K562 (cell line): ENCODE measurements around the gene OSBPL1A. TPM values are rescaled to one million over a fixed set of nuclear protein-coding genes. Genes with fewer than 3 reads are reported as not detected.

Experiments
- ATAC-seq: fragments of 200-7000 bp; cut with Tn5 transposase; 3 replicates; pipeline ENCODE4 v1.9.1; 2020; ENCODE audit warnings: moderate library complexity
- BruUV-seq: library from RNA; stranded (reverse); fragments of 400-500 nt; replicated peaks from 2 replicates; lab custom pipeline; 2021; lab: Mats Ljungman, UMichigan
- CTCF ChIA-PET: fragments of 300-600 bp; formaldehyde crosslinking; extraction: SDS; loops from one replicate; lab custom pipeline; 2021; ENCODE audit warnings: low intra/inter-chr PET ratio; lab: Yijun Ruan, JAX
- POLR2A ChIA-PET: fragments of 300-600, 350-650 bp; sonication (Branson Sonifier 250); formaldehyde crosslinking; extraction: SDS; loops from one replicate; lab custom pipeline; 2021; ENCODE audit warnings: antibody characterized with exemption, inconsistent platforms; lab: Yijun Ruan, JAX
- DNase-seq, 4 experiments: peaks; one replicate each; pipeline versions ENCODE4 v3.0.0 to v3.0.0-alpha.2; 2011 to 2018; ENCODE audit warnings: low spot score in 3 of 4, mixed read lengths in 3 of 4; ENCODE audit errors: extremely low read depth in 1 of 4
- FAIRE-seq: peaks from 2 replicates; lab custom pipeline; 2011; peaks lifted over from hg19 to GRCh38; lab: Jason Lieb, UNC
- H2AFZ ChIP-seq: 2 replicates; pipeline ENCODE4 v1.6.0; 2011; ENCODE audit warnings: low read depth, low read length, control low read depth, inconsistent platforms
- H3K27ac ChIP-seq: fragments of 200-600 bp; 3 replicates; pipeline ENCODE4 v1.8.0; 2011; ENCODE audit warnings: low read depth, mild to moderate bottlenecking, control low read depth, inconsistent platforms, low read length, moderate library complexity, mixed read lengths; ENCODE audit errors: extremely low read depth
- H3K27me3 ChIP-seq, 2 experiments: fragments of 300-600 bp in 1 of 2; 2 replicates in 1 of 2; 3 replicates in 1 of 2; pipeline versions ENCODE4 v1.6.0 to v1.8.0; 2011; ENCODE audit warnings: inconsistent platforms in 2 of 2, low read length in 2 of 2, mild to moderate bottlenecking in 1 of 2, mixed read lengths in 1 of 2, moderate library complexity in 1 of 2; ENCODE audit not compliant: control insufficient read depth in 2 of 2, insufficient read depth in 2 of 2
- H3K36me3 ChIP-seq: fragments of 300-600 bp; 3 replicates; pipeline ENCODE4 v1.8.0; 2011; ENCODE audit warnings: mild to moderate bottlenecking, low read length, inconsistent platforms; ENCODE audit not compliant: control insufficient read depth, insufficient read depth
- H3K4me1 ChIP-seq, 2 experiments: fragments of 200-600 bp in 1 of 2; replicated peaks in 1 of 2; 2 replicates in 1 of 2; 3 replicates in 1 of 2; pipeline versions ENCODE4 v1.5.1 to v1.8.0; 2011; ENCODE audit warnings: inconsistent platforms in 2 of 2, low read length in 2 of 2, mild to moderate bottlenecking in 1 of 2, mixed read lengths in 1 of 2, moderate library complexity in 1 of 2; ENCODE audit not compliant: control insufficient read depth in 2 of 2, insufficient read depth in 2 of 2
- H3K4me2 ChIP-seq: 2 replicates; pipeline ENCODE4 v1.6.1; 2011; ENCODE audit warnings: low read length, control low read depth, inconsistent platforms, mixed read lengths; ENCODE audit not compliant: insufficient read depth
- H3K4me3 ChIP-seq: fragments of 200-600 bp; sonication (generic), shearing (Covaris generic); 2 replicates; pipeline ENCODE4 v1.5.1; 2016; ENCODE audit warnings: control low read depth, inconsistent platforms
- H3K79me2 ChIP-seq: fragments of 200-600 bp; 3 replicates; pipeline ENCODE4 v1.8.0; 2011; ENCODE audit warnings: low read length, inconsistent platforms; ENCODE audit not compliant: control insufficient read depth, insufficient read depth
- H3K9ac ChIP-seq, 2 experiments: 2 replicates each; pipeline versions ENCODE4 v1.6.0 to v1.6.1; 2011; ENCODE audit warnings: low read depth in 2 of 2, low read length in 2 of 2, control low read depth in 1 of 2, inconsistent platforms in 1 of 2, mild to moderate bottlenecking in 1 of 2, mixed read lengths in 1 of 2; ENCODE audit not compliant: insufficient read depth in 1 of 2
- H3K9me1 ChIP-seq: one replicate; pipeline ENCODE4 v1.6.0; 2011; ENCODE audit warnings: inconsistent platforms, mild to moderate bottlenecking, low read length, moderate library complexity; ENCODE audit not compliant: control insufficient read depth, insufficient read depth
- H3K9me3 ChIP-seq: replicated peaks from 2 replicates; pipeline ENCODE4 v1.5.1; 2011; ENCODE audit warnings: low read depth, low read length, inconsistent platforms; ENCODE audit not compliant: control insufficient read depth, insufficient read depth
- H4K20me1 ChIP-seq: replicated peaks from 2 replicates; pipeline ENCODE4 v1.6.1; 2011; ENCODE audit warnings: low read length, inconsistent platforms, mixed read lengths; ENCODE audit not compliant: control insufficient read depth, insufficient read depth
- HEY1 ChIP-seq: fragments of 250-450 bp; sonication (Bioruptor Pico); IDR thresholded peaks from 2 replicates; pipeline ENCODE4 v1.5.0; 2020; ENCODE audit warnings: mild to moderate bottlenecking, moderate library complexity, borderline replicate concordance
- HNRNPLL ChIP-seq: fragments of 200-400 bp; formaldehyde crosslinking; IDR thresholded peaks from 2 replicates; pipeline ENCODE4 v1.6.1; 2017; ENCODE audit warnings: low read length, low read depth, mild to moderate bottlenecking; ENCODE audit not compliant: poor library complexity, severe bottlenecking
- KAT8 ChIP-seq: fragments of 450-650 bp; IDR thresholded peaks from 2 replicates; pipeline ENCODE4 v1.6.1; 2016; ENCODE audit warnings: low read depth, mild to moderate bottlenecking
- NCOA6 ChIP-seq: fragments of 450-650 bp; IDR thresholded peaks from 2 replicates; pipeline ENCODE4 v1.6.1; 2017; ENCODE audit warnings: mild to moderate bottlenecking
- NFE2 ChIP-seq: IDR thresholded peaks from 2 replicates; pipeline ENCODE4 v1.6.1; 2014; ENCODE audit warnings: antibody characterized with exemption, low read depth
- TAF1 ChIP-seq: IDR thresholded peaks from 2 replicates; pipeline ENCODE4 v1.6.1; 2011; ENCODE audit warnings: mild to moderate bottlenecking, low read length, moderate library complexity; ENCODE audit not compliant: insufficient read depth, control insufficient read depth, severe bottlenecking; ENCODE audit errors: extremely low read depth
- XRCC5 ChIP-seq: fragments of 200-400 bp; formaldehyde crosslinking; IDR thresholded peaks from 2 replicates; pipeline ENCODE4 v1.6.1; 2017; ENCODE audit warnings: low read depth, mild to moderate bottlenecking, low read length
- ZEB2 ChIP-seq: fragments of 450-650 bp; IDR thresholded peaks from 2 replicates; pipeline ENCODE4 v1.6.1; 2016
- ZNF165 ChIP-seq: fragments of 250-450 bp; sonication (Bioruptor Pico); IDR thresholded peaks from 2 replicates; pipeline ENCODE4 v1.4.0; 2020; ENCODE audit warnings: borderline replicate concordance
- ZNF3 ChIP-seq: fragments of 250-450 bp; sonication (Bioruptor Pico); IDR thresholded peaks from 2 replicates; pipeline ENCODE4 v1.5.0; 2021; ENCODE audit warnings: mild to moderate bottlenecking, moderate library complexity
- ZNF354B ChIP-seq: fragments of 250-450 bp; sonication (Bioruptor Pico); IDR thresholded peaks from 2 replicates; pipeline ENCODE4 v1.4.0; 2020
- ZNF668 ChIP-seq: fragments of 250-450 bp; sonication (Bioruptor Pico); IDR thresholded peaks from 2 replicates; pipeline ENCODE4 v1.8.0; 2022; ENCODE audit warnings: mild to moderate bottlenecking, inconsistent platforms
- WGBS: fragments of 100-300 bp; shearing (Covaris generic); methylation state at CpG from one replicate; pipeline ENCODE4 v1.1.6; 2016; ENCODE audit warnings: low coverage, mixed read lengths; ENCODE audit not compliant: insufficient coverage; ENCODE audit errors: missing lambda C conversion rate; 5-methylcytosine and 5-hydroxymethylcytosine counted together
- in situ Hi-C: fragments of 300-500 bp; cut with MboI; formaldehyde crosslinking; loops from 4 replicates; pipeline ENCODE4 v1.15.0; 2018; ENCODE audit warnings: inconsistent platforms, mixed read lengths
- intact Hi-C: fragments of 100-400 bp; cut with micrococcal nuclease; formaldehyde crosslinking; loops from 2 replicates; pipeline ENCODE4 v1.14.2; 2022
- polyA plus RNA-seq, 8 experiments: library from polyadenylated mRNA; depleted of rRNA in 4 of 8; stranded (reverse) in 5 of 8; unstranded in 3 of 8; fragments of >200 nt; fragmentation: Nextera tagmentation in 2 of 8; fragmentation: Illumina TruSeq in 1 of 8; extraction: Ambion mirVana in 2 of 8; extraction: Trizol in 1 of 8; gene quantifications; 2 replicates each; pipeline versions ENCODE4 v1.2.1 to v1.2.3, GENCODE V29; 2011 to 2014; ENCODE audit warnings: inconsistent platforms in 1 of 8, missing spikeins in 1 of 8
- total RNA-seq, 7 experiments: library from RNA; depleted of rRNA in 6 of 7; stranded (reverse); fragments of >200 nt in 6 of 7; fragmentation: Illumina TruSeq in 2 of 7; extraction: Trizol in 2 of 7; gene quantifications; 2 replicates each; pipeline versions ENCODE4 v1.2.1 to v1.2.3, GENCODE V29; 2011 to 2021; ENCODE audit warnings: low replicate concordance in 1 of 7
- TF ChIP-seq, protein P1 (sequence below): sonication (generic); formaldehyde crosslinking; IDR thresholded peaks from 2 replicates; pipeline ENCODE4 v1.8.1; 2022; ENCODE audit warnings: missing genetic modification reagents
- TF ChIP-seq, protein P2 (sequence below): fragments of 250-450 bp; sonication (Bioruptor Pico); IDR thresholded peaks from 2 replicates; pipeline ENCODE4 v1.5.0; 2021
- TF ChIP-seq, protein P3 (sequence below): sonication (generic); formaldehyde crosslinking; IDR thresholded peaks from 2 replicates; pipeline ENCODE4 v1.8.1; 2023; ENCODE audit warnings: mild to moderate bottlenecking, missing genetic modification reagents
- TF ChIP-seq, protein P4 (sequence below), 3 experiments: fragments of 200-800 bp in 1 of 3; sonication (Bioruptor generic) in 1 of 3; sonication (generic) in 1 of 3; formaldehyde crosslinking in 1 of 3; IDR thresholded peaks; 2 replicates each; pipeline versions ENCODE4 v1.6.1 to v1.8.0; 2016 to 2022; ENCODE audit warnings: mild to moderate bottlenecking in 2 of 3, missing compliant biosample characterization in 2 of 3, missing genetic modification characterization in 2 of 3, missing genetic modification reagents in 1 of 3
- TF ChIP-seq, protein P5 (sequence below): fragments of 250-450 bp; sonication (Bioruptor Pico); IDR thresholded peaks from 2 replicates; pipeline ENCODE4 v1.8.0; 2022; ENCODE audit warnings: inconsistent platforms

OSBPL1A gene
- total and polyA plus RNA-seq, 9 of the 15 experiments (the other 6 are each of a cell fraction or from before 2014, with no cell fraction given): 0.40 to 0.49 TPM; not detected in 7

DNA sequence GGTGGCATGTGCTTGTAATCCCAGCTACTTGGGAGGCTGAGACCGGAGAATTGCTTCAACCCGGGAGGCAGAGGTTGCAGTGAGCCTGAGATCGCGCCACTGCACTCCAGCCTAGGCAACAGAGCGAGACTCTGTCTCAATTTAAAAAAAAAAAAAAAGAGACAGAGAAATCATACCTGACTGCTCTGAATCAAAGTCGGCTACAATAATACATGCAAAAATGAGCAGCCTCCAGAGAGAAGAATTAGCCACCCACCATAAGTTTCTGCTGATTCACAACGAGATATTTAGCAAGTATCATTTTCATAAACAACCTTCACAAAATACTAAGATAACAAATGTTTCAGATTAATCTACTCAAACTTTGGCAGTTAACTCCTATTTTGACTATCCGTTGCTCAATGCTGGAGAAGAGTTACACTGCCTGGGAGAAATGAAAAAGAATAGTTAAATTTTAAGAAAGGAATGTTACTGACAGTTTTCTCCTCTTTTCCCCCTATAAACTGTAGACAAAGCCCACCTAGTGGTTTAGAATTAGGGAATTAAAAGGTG lies 1.5 kb downstream of the OSBPL1A start:
- H3K4me1 ChIP-seq: peaks cover 0 to 9% of the 10 kb centered on the region in 2 experiments; a peak in 2 of 5 replicates
- no peaks in the 10 kb centered on the region for H3K9me1 ChIP-seq
- ATAC-seq: no peak
- H3K9me3 ChIP-seq: no peaks in the 10 kb centered on the region
- DNase-seq: no peak
- in situ Hi-C loops (no loop called here), intact Hi-C loops (no loop called here)
- H3K27ac ChIP-seq: no peak overlapping the region
- FAIRE-seq: no peak
- H3K36me3 ChIP-seq: no peaks in the 10 kb centered on the region
- POLR2A ChIA-PET: no interaction called here
- H4K20me1 ChIP-seq: no peaks in the 10 kb centered on the region; the same call in 1 of the 2 replicates
- CTCF ChIA-PET: no interaction called here
- no peak overlapping the region for H3K4me3 ChIP-seq
- H2AFZ ChIP-seq: no peak overlapping the region
- no peak overlapping the region for H3K4me2 ChIP-seq
- no TSS peak for BruUV-seq
- 5% methylated on average over 8 of the region's 8 CpGs for WGBS
- peaks cover 12 to 13% of the 10 kb centered on the region in 2 experiments for H3K27me3 ChIP-seq
- H3K9ac ChIP-seq: no peak overlapping the region
- H3K79me2 ChIP-seq: no peaks in the 10 kb centered on the region
- TF ChIP-seq ZNF3 (CRISPR knock-in tag): no peak
- no peak for TF ChIP-seq XRCC5
- TF ChIP-seq ZNF668 (CRISPR knock-in tag): no peak
- no peak for TF ChIP-seq NCOA6
- no peak for TF ChIP-seq ZEB2
- no peak for TF ChIP-seq NFE2
- no peak for TF ChIP-seq ZNF165 (CRISPR knock-in tag)
- TF ChIP-seq, protein P1, sequence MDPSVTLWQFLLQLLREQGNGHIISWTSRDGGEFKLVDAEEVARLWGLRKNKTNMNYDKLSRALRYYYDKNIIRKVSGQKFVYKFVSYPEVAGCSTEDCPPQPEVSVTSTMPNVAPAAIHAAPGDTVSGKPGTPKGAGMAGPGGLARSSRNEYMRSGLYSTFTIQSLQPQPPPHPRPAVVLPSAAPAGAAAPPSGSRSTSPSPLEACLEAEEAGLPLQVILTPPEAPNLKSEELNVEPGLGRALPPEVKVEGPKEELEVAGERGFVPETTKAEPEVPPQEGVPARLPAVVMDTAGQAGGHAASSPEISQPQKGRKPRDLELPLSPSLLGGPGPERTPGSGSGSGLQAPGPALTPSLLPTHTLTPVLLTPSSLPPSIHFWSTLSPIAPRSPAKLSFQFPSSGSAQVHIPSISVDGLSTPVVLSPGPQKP (CRISPR knock-in tag): no peak
- TF ChIP-seq, protein P2, sequence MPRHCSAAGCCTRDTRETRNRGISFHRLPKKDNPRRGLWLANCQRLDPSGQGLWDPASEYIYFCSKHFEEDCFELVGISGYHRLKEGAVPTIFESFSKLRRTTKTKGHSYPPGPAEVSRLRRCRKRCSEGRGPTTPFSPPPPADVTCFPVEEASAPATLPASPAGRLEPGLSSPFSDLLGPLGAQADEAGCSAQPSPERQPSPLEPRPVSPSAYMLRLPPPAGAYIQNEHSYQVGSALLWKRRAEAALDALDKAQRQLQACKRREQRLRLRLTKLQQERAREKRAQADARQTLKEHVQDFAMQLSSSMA (CRISPR knock-in tag): no peak
- no peak for TF ChIP-seq HEY1 (CRISPR knock-in tag)
- no peak for TF ChIP-seq TAF1
- TF ChIP-seq KAT8: no peak
- TF ChIP-seq, protein P3, sequence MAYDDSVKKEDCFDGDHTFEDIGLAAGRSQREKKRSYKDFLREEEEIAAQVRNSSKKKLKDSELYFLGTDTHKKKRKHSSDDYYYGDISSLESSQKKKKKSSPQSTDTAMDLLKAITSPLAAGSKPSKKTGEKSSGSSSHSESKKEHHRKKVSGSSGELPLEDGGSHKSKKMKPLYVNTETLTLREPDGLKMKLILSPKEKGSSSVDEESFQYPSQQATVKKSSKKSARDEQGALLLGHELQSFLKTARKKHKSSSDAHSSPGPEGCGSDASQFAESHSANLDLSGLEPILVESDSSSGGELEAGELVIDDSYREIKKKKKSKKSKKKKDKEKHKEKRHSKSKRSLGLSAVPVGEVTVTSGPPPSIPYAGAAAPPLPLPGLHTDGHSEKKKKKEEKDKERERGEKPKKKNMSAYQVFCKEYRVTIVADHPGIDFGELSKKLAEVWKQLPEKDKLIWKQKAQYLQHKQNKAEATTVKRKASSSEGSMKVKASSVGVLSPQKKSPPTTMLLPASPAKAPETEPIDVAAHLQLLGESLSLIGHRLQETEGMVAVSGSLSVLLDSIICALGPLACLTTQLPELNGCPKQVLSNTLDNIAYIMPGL (CRISPR knock-in tag): no peak
- TF ChIP-seq ZNF354B (CRISPR knock-in tag): no peak
- TF ChIP-seq, protein P4, sequence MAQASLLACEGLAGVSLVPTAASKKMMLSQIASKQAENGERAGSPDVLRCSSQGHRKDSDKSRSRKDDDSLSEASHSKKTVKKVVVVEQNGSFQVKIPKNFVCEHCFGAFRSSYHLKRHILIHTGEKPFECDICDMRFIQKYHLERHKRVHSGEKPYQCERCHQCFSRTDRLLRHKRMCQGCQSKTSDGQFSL (CRISPR knock-in tag; IDR thresholded peaks at IDR 0.05): no peak
- TF ChIP-seq, protein P4 (tag; IDR thresholded peaks at IDR 0.05): no peak
- no peak for TF ChIP-seq HNRNPLL
- TF ChIP-seq, protein P5, sequence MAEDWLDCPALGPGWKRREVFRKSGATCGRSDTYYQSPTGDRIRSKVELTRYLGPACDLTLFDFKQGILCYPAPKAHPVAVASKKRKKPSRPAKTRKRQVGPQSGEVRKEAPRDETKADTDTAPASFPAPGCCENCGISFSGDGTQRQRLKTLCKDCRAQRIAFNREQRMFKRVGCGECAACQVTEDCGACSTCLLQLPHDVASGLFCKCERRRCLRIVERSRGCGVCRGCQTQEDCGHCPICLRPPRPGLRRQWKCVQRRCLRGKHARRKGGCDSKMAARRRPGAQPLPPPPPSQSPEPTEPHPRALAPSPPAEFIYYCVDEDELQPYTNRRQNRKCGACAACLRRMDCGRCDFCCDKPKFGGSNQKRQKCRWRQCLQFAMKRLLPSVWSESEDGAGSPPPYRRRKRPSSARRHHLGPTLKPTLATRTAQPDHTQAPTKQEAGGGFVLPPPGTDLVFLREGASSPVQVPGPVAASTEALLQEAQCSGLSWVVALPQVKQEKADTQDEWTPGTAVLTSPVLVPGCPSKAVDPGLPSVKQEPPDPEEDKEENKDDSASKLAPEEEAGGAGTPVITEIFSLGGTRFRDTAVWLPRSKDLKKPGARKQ (CRISPR knock-in tag): no peak
